LNCaP clone FGC (cell line): Measurements from ENCODE around the gene PDK1.

Source experiments
- DNase-seq: peaks from one replicate; pipeline ENCODE4 v3.0.0-alpha.2; 2011; ENCODE audit warnings: low read depth
- H3K4me3 ChIP-seq: 2 replicates; pipeline ENCODE4 v1.5.1; 2011; ENCODE audit warnings: mild to moderate bottlenecking, low read depth, low read length, control low read depth
- TF ChIP-seq, protein P1 (sequence below): IDR thresholded peaks from 2 replicates; pipeline ENCODE4 v1.5.1; 2012; ENCODE audit warnings: mild to moderate bottlenecking; ENCODE audit not compliant: control insufficient read depth, insufficient read depth; ENCODE audit errors: extremely low read depth

The PDK1 gene

DNA sequence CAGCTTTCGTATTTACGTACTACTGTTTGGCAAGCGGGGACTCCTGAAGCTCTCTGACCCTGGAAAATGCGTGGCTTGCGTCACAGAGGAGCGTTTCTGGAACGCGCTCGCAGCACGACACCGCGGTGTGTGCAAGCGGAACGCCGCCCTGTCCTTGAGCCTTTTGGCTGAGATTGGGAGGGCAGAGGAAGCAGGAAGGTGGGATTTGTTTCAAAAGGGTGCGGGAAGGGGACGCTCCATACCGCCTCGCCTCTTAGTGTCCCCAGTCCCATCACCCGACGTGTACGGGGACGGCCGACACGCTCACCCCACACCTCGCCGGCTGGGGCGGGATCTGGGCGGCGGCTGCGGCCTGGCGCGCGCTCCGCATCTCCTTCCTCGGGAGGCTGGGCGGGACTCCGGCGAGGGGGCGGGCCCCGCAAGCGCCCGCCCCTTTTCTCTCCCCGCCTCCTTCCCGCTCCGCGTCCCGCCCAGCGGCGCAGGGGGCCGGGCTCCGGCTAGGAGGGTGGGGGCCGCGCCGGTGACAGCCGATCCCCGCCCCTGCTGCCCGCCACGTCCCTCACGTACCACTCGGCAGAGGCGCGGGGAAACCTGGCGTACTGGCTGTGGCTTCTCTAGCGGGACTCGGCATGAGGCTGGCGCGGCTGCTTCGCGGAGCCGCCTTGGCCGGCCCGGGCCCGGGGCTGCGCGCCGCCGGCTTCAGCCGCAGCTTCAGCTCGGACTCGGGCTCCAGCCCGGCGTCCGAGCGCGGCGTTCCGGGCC, at the start of gene PDK1:
Gene PDK1 (plus strand): TSS at position 569 of the 762 bp plus-strand sequence. CDS start 61 bp downstream, at position 630.
- DNase-seq: peak; percentile 64
- TF ChIP-seq, protein P1, sequence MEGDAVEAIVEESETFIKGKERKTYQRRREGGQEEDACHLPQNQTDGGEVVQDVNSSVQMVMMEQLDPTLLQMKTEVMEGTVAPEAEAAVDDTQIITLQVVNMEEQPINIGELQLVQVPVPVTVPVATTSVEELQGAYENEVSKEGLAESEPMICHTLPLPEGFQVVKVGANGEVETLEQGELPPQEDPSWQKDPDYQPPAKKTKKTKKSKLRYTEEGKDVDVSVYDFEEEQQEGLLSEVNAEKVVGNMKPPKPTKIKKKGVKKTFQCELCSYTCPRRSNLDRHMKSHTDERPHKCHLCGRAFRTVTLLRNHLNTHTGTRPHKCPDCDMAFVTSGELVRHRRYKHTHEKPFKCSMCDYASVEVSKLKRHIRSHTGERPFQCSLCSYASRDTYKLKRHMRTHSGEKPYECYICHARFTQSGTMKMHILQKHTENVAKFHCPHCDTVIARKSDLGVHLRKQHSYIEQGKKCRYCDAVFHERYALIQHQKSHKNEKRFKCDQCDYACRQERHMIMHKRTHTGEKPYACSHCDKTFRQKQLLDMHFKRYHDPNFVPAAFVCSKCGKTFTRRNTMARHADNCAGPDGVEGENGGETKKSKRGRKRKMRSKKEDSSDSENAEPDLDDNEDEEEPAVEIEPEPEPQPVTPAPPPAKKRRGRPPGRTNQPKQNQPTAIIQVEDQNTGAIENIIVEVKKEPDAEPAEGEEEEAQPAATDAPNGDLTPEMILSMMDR: no peak
- peak within 1 kb of the TSS; percentile 67 for H3K4me3 ChIP-seq

DNA sequence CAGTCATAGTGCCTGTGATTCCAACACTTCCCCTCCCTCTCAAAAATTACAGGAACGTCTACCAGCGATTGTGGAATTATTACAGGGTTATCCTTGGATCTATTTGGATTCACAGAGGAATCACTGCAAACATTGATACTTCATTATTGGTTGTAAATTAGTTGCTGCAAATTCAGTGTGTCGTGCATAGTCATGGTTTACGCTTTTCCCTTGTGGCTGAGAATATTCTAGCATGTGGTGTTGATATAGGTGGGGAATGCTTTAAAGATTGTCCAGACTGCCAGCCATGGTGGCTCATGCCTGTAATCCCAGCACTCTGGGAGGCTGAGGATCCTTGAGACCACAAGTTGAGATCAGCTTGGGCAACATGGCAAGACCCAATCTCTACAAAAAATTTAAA, 48.7 kb upstream of the PDK1 start:
- TF ChIP-seq, protein P1: no peak
- DNase-seq: no peak
- no peak overlapping the region for H3K4me3 ChIP-seq

DNA sequence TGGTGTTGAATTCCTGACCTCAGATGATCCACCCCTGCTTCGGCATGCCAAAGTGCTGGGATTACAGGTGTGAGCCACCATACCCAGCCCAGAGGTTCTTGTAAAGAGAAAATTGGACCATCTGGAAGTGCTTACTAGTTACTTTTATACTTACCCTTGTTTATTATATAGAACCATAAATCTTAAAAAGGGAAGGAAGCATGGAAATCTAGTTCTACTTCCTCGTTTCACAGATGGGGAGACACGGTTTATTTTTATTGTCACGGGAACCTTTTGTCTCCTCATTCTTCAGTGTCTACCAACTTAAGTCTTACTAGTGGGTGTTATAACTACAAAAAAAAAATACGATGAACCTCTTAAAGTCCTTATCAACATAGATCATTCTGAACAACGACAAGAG, 45.8 kb upstream of the PDK1 start:
- TF ChIP-seq, protein P1: no peak
- no peak for DNase-seq
- no peak overlapping the region for H3K4me3 ChIP-seq

DNA sequence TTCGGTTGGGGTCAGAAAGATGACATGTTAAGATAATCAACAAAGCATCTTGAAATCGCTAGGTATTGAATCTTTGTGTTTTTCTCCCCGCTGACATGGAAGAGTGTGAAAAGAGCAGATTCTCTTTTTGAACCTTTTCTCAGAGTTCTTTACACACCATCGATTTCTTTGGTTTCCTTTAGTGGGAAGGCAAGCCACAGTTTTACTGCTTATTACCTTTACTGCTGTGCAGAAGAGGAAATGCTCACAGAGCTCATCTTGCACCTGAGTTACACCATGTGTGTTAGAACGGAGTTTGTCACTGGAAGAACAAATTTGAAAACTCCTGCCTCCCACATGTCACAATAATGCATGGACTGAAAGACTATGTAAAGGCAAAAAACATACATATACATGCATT, 45.3 kb upstream of the PDK1 start:
- TF ChIP-seq, protein P1: no peak
- DNase-seq: no peak
- no peak overlapping the region for H3K4me3 ChIP-seq

DNA sequence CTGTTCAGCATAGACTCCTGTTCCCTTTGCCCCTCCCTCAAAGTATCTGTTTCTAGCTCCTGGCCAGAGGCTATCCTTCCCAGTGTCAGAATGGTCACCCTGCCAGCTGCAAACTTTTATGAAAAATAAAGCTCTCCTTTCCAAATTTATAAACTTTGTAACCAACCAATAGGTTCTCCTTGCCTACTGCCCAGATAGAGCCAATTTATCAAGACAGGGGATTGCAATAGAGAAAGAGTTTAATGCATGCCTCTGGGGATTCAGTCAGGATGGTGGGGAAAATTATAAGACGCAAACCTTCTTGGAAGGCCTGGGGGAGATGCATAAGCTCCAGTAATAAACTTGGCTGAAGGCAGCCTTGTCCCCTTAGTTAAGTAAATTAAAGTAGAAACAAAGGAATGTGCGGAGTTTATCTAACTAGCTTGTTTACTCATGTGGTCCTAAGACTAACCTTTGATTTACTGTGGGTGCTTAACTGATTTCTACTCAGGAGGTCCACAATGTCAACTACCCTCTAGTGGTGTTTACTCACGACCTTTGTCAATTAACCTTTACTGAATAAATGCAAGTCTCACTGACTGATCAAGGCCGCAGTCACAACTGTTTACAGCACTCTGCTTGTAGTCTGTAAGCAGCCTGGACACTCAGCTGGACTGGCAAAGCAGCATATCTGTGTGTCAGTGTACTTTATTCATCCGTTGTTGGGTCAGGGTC, 42.9 kb upstream of the PDK1 start:
- DNase-seq: no peak
- TF ChIP-seq, protein P1: no peak
- H3K4me3 ChIP-seq: no peak overlapping the region

DNA sequence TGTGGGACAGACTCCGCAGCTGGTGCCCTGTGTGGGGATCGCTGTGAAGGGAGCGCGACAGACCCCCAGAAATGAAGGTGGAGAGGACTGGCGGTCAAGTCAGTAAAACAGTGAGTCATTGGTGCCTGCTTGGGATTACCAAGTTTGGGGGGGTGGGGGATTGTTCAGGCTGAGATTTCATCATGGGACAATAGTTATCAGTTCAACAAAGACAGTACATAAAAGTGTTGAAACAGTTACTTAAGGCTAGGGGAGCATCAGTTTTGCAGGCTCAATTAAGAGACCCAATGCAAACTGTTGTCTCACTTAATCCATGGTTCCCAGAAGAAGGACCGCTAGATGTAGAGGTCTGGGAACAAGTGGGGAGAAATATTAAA, 42.4 kb upstream of the PDK1 start:
- TF ChIP-seq, protein P1: no peak

More for the DNA sequence above, 42.4 kb upstream of the PDK1 start:
- no peak overlapping the region for H3K4me3 ChIP-seq
- no peak for DNase-seq
